Measurements from ENCODE around the gene STRADB.

Gene STRADB, protein sequence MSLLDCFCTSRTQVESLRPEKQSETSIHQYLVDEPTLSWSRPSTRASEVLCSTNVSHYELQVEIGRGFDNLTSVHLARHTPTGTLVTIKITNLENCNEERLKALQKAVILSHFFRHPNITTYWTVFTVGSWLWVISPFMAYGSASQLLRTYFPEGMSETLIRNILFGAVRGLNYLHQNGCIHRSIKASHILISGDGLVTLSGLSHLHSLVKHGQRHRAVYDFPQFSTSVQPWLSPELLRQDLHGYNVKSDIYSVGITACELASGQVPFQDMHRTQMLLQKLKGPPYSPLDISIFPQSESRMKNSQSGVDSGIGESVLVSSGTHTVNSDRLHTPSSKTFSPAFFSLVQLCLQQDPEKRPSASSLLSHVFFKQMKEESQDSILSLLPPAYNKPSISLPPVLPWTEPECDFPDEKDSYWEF

DNA sequence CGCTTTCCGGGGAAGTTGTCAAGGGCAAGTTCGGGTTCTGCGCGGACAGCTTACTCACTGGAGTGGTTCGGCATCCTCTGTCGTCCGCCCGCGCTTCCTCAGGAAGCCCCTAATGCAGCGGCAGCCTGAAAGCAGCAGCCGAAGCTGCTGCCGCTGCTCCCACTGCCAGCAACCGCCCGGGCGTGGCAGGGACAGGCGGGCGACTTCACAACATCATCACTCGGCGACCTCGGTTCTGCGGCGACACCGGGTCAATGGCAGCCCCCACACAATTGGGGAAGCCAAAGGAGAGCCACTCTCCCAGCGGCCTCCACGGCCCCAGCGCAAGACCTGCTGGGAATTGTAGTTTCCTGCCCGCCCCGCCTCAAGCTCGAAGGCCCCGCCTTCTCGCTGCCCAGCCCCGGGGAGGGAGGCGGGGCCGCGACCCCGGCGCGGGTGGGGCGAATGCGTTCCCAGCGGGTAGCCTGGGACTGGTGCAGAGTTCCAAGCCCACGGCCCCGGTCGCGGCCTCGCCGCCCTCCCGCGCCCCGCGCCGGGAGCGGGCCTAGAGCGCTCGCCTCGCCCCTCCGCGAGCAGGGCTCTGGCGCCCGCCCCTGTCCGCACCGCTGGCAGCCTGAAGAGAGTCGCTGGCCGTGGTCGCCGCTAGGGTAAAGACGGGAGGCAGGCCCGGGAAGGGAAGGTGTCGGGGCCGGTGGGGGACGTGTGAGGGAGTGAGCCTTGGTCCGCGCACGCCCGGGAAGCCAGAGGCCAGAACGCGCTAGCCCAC, at the start of gene STRADB, which contains the start of gene TRAK2:
STRADB (plus strand) TSS at position 449 of the 766 bp plus-strand sequence. CDS start 3,101 bp downstream, outside the sequence.
TRAK2 (minus strand) TSS at position 167 of the 766 bp plus-strand sequence. CDS start 30,951 bp downstream, outside the sequence.
- peak; percentile 88 to 93 for DNase-seq (ENCODE audit: low spot score in 2 of 2)
- ATAC-seq (ENCODE audit: low read depth), result peak; percentile 88
- Mint-ChIP-seq H3K36me3 (peaks cover 2% of the 10 kb centered on the region), H3K4me1 (peaks cover 10% of the 10 kb centered on the region), H3K4me3 (peak within 1 kb of the TSS; percentile 96), H3K9me3 (no peaks in the 10 kb centered on the region), H3K27ac (peak within 1 kb of the TSS; percentile 97), H3K27me3 (no peaks in the 10 kb centered on the region)

DNA sequence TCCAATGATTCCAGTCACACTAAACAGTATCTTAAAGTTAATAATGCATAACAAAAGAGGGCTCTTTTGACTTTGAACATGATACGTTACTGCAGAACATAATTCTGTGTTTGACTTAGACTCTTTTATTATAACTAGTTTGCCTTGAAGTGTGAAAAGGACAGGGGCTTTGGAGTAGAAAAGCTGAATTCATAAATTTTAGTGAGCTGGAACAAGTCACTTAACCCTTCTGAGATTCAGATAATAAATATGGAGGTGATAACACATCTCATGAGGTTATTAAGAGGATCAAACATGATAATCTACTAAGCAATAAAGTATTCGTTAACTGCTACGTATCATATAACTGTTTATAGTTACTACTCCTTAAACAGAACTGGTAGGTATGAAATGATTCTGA, 49.7 kb upstream of the STRADB start:
- Mint-ChIP-seq H3K9me3 (no peaks in the 10 kb centered on the region), H3K4me3 (no peak overlapping the region), H3K27me3 (no peaks in the 10 kb centered on the region), H3K4me1 (peaks cover 3% of the 10 kb centered on the region), H3K27ac (no peak overlapping the region), H3K36me3 (peaks cover 13% of the 10 kb centered on the region)
- no peak for ATAC-seq (ENCODE audit: low read depth)
- DNase-seq (ENCODE audit: low spot score in 2 of 2), result no peak

DNA sequence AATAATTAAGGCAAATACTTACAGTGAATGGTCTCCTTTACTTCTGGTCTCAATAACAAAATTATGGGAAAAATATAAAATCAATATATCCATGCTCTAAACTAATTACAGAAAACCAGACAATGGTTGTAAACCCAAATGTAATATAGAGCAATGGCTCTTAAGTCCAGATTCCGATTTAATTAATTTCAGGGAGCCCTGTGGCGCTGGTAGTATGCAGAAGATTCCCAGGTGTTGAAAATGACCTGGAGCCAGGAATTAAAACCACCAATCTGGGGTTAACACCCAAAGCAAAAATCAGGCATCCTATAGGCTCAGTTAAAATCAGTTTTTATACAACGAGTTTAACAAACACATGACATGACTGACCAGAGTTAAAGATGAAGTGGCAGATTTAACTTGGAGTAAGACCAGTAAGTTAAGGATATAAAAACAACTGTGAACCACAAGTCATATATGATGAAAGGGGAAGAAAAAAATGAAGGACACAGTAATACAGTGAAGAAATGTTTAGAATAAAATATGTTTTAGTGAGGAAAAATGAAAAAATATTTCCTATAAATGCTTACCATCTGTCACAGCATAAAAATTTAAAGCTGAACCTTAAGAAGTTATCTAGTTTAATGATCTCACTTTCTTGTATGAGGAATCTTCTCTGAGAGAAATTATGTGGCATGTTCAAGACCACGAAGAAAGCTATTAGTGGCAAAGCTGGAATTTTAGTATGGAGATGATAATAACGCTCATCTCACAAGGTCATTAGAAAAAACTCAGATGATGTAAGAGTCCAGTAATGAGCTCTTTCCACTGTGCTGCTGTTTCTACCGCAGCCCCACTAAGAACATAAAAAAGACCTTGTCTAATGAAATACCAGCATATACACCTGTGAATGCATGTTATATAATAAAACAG, 48.6 kb upstream of the STRADB start:
- Mint-ChIP-seq H3K27me3 (no peaks in the 10 kb centered on the region), H3K4me3 (no peak overlapping the region), H3K36me3 (peaks cover 11% of the 10 kb centered on the region), H3K27ac (no peak overlapping the region), H3K4me1 (peaks cover 3% of the 10 kb centered on the region), H3K9me3 (no peaks in the 10 kb centered on the region)
- DNase-seq (ENCODE audit: low spot score in 2 of 2) (no peak), ATAC-seq (ENCODE audit: low read depth) (no peak)

DNA sequence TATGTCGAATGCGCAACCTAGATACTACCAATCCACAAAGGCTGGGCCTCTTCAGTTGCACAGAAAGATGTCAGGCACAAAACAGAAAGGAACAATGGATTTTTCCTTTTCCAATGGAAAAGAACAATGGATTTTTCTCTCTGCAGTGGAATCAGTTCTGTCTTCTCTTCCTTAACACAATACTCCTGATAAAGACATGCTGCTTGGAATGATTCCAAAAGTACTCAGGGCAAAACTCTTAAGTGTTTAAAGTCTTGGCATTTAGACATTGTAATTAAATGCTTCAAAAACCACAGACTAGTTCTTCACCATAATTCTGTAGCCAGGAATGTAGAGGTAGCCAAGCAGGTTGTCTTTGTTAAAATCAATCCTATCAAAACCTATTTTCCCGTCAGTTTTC, 47.7 kb upstream of the STRADB start:
- no peak for ATAC-seq (ENCODE audit: low read depth)
- Mint-ChIP-seq H3K9me3 (no peaks in the 10 kb centered on the region), H3K4me1 (peaks cover 5% of the 10 kb centered on the region), H3K27me3 (no peaks in the 10 kb centered on the region), H3K4me3 (no peak overlapping the region), H3K36me3 (peaks cover 9% of the 10 kb centered on the region), H3K27ac (no peak overlapping the region)
- DNase-seq (ENCODE audit: low spot score in 2 of 2), result no peak

DNA sequence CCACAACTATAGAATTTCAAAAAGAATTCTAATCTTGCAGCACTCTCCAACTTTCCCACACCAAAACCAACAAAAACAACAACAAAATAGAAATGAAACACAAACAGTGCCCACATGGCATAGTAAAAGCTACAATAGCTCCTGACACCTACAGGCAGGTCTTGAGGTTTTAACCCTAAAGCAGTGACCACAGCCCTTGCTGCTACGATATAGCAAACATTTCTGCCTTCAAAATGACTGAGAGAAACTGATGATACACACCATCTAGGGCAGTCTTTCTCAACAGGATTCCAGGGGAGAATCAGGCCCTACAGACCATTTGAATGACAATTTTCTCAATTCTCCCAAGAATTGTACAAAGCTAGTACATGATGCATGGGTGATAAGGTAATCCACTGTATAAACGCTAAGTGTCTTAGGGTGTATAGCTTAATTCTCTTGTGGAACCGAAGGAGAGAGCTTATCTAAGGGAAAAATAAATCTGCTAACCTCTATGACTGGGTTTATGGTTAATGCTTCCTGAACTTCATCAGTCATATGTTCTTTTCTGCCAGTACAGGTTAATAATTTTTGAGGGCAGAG, 46.8 kb upstream of the STRADB start:
- H3K36me3 Mint-ChIP-seq, result peaks cover 8% of the 10 kb centered on the region
- peaks cover 5% of the 10 kb centered on the region for H3K4me1 Mint-ChIP-seq
- no peak overlapping the region for H3K27ac Mint-ChIP-seq
- H3K4me3 Mint-ChIP-seq, result no peak overlapping the region
- DNase-seq (ENCODE audit: low spot score in 2 of 2), result no peak
- H3K9me3 Mint-ChIP-seq, result no peaks in the 10 kb centered on the region
- ATAC-seq (ENCODE audit: low read depth), result no peak
- H3K27me3 Mint-ChIP-seq, result no peaks in the 10 kb centered on the region

DNA sequence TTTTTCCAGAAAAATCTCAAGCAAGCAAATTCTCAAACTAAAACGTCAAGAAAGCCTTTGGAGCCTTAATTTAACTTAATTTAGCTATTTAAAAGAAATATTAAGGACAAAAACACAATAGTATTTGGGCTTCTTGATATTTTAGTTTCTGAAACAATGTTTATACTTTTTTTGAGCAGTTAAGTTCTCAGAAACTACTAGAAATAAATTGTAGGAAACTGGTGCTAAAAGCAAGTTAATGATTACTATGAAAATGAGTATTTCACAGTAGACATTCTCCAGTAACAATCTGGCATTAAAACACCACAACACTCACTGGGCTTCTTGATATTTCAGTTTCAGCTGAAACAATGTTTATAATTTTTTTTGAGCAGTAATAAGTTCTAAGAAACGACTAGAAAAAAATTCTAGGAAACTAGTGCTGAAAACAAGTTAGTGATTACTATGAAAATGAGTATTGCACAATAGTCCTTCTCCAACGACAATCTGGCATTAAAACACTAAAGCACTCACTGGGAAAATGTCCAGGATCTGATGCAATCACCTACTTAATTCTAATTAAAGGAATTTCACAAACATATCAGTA, 45.4 kb upstream of the STRADB start:
- Mint-ChIP-seq H3K4me3 (no peak overlapping the region), H3K27me3 (no peaks in the 10 kb centered on the region), H3K4me1 (peaks cover 5% of the 10 kb centered on the region), H3K36me3 (peaks cover 11% of the 10 kb centered on the region), H3K9me3 (no peaks in the 10 kb centered on the region), H3K27ac (no peak overlapping the region)
- no peak for ATAC-seq (ENCODE audit: low read depth)
- DNase-seq (ENCODE audit: low spot score in 2 of 2), result no peak

DNA sequence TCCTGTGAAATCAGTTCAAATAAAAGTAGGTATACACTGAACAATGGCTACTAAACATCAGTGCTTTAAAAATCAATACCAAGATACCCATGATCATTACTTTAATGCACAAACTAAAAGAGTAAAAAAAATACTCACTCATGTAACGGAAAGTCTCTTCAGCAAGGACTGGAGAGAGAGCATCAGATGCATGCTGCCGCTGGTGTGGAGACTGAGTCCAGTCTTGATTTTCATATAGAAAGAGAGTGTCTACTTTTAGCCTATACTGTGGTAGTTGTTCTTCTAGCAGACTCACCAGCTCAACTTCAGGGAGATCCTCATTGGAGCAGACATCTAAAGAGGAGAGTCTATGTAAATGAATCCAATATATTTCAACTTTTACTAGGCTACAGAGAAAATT, 44.3 kb upstream of the STRADB start:
- Mint-ChIP-seq H3K27me3 (no peaks in the 10 kb centered on the region), H3K4me3 (no peak overlapping the region), H3K36me3 (peaks cover 16% of the 10 kb centered on the region), H3K27ac (no peak overlapping the region), H3K9me3 (no peaks in the 10 kb centered on the region), H3K4me1 (peaks cover 7% of the 10 kb centered on the region)
- ATAC-seq (ENCODE audit: low read depth), result no peak
- no peak for DNase-seq (ENCODE audit: low spot score in 2 of 2)

DNA sequence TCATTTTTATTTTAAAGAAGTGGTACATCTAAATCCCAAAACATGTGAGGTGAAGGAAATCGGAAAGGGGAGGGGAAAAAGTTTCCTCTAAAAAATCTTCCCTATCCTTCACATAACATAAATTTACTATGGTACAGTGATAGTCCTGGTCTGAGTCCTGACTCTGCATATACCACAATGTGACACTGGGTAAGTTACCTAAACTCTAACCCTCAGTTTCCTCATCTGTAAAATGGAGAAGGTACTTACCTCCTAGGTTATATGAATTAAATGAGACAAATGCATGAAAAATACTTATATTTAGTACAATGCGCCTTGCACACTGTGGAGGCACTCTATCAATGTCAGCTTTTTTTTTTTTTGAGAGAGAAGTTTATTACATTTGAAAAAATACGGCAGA, 42.6 kb upstream of the STRADB start:
- no peak overlapping the region for H3K4me3 Mint-ChIP-seq
- no peaks in the 10 kb centered on the region for H3K9me3 Mint-ChIP-seq
- peaks cover 14% of the 10 kb centered on the region for H3K36me3 Mint-ChIP-seq
- ATAC-seq (ENCODE audit: low read depth) (no peak), DNase-seq (ENCODE audit: low spot score in 2 of 2) (no peak)
- H3K27ac Mint-ChIP-seq, result no peak overlapping the region
- no peaks in the 10 kb centered on the region for H3K27me3 Mint-ChIP-seq
- peaks cover 9% of the 10 kb centered on the region for H3K4me1 Mint-ChIP-seq

DNA sequence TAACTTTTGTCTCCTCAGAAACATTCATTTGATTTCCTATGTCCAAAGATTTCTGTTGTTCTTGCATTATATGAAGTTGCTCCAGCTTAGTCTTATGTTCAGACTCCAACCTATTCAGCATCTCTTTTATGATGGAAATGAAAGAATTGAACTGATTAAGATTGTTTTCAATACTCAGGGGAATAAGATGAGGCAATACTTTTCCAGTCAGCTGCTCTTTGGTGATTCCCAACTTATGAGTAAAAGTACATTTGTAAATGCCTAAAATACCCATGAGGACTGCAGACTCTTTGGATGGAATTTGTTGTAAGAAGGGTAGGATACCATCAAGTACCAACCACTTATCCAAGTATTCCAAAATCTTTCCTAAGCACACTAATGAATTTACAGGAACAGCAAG, 40.1 kb upstream of the STRADB start:
- Mint-ChIP-seq H3K9me3 (no peaks in the 10 kb centered on the region), H3K4me3 (no peak overlapping the region), H3K36me3 (peaks cover 9% of the 10 kb centered on the region), H3K4me1 (peaks cover 6% of the 10 kb centered on the region), H3K27me3 (no peaks in the 10 kb centered on the region), H3K27ac (no peak overlapping the region)
- no peak for DNase-seq (ENCODE audit: low spot score in 2 of 2)
- no peak for ATAC-seq (ENCODE audit: low read depth)

DNA sequence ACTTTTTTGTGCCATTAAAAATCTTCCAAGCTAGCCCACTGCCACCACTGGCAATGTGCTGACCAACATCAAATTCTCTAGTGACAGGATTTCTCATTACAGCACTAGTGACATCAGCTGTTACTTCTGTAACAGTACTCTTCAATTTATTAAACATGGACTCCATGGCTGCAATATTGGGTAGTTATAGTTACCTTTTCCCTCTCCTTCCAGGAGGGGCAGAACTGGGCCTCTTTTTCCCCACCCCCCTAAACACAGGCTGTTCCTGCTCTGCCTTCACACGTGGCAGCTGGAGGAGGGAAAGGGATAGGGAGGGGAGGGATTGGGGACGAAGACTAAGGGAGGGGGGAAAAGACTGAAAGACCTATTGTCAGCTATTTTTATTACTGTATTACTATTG, 38.4 kb upstream of the STRADB start:
- peaks cover 9% of the 10 kb centered on the region for H3K36me3 Mint-ChIP-seq
- no peak overlapping the region for H3K4me3 Mint-ChIP-seq
- no peaks in the 10 kb centered on the region for H3K9me3 Mint-ChIP-seq
- ATAC-seq (ENCODE audit: low read depth) (no peak), DNase-seq (ENCODE audit: low spot score in 2 of 2) (no peak)
- peaks cover 4% of the 10 kb centered on the region for H3K4me1 Mint-ChIP-seq
- H3K27me3 Mint-ChIP-seq, result no peaks in the 10 kb centered on the region
- peak overlapping the region; percentile 30 for H3K27ac Mint-ChIP-seq

DNA sequence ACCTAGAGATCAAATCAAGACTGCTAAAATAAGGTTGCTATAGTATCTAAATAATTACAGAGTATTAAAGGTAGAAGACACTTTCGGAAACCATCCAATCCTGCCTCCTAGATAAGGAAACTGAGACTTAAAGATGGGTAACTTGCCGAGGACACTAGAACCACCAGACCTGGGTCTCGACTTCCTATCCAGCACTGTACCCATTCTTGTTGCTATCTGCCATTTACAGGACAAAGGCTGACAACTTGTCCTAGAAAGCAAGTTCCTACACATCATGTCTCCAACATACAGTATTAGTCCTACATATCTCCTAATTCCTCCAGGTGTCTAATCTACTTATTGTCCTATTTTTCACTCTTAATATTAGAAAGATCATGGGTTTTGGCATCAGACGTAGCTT, 38.0 kb upstream of the STRADB start:
- Mint-ChIP-seq H3K9me3 (no peaks in the 10 kb centered on the region), H3K4me1 (peaks cover 4% of the 10 kb centered on the region), H3K27me3 (no peaks in the 10 kb centered on the region), H3K27ac (no peak overlapping the region), H3K36me3 (peaks cover 9% of the 10 kb centered on the region), H3K4me3 (no peak overlapping the region)
- DNase-seq (ENCODE audit: low spot score in 2 of 2) (no peak), ATAC-seq (ENCODE audit: low read depth) (peak; percentile 21)

DNA sequence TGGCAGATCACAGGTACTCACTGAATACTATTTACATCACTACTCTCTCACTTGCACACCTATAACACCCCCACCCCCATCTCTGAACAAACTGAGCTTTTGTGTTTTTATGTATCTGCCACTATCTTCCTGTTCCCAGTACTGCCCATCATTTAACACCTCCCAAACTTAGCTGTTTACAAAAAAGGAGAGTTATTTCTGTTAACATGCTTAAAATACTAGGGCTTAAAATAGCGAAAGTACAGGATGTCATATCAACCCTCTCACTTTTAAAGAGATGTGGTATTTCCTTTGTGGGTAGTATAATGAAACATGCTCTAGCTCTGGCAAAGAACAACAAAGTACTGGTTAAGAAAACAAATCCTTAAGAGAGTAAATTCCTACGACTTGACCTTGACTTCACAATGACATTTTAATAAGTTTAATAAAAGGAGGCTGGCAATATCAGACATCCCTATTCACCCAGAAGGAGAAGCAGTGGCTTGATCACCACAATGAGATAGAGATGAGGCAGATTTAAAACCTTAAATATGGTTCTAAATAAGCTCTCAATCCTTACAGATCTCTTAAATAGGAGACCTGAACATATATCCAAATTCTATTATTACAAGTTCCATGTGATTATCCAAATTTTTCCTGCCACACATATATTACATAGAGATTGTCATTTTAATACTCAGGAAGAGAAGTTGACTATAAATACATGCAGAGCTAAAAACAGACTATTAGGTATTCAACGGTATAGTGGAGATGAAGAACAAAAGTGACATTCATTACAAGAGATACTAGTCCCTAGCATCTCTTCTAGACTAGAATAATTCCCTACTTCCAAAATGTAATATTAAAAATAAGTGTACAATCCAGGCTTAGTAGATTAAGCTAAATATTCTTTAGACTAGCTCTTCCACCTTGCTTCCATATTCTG, 37.2 kb upstream of the STRADB start:
- Mint-ChIP-seq H3K27ac (no peak overlapping the region), H3K4me1 (peaks cover 6% of the 10 kb centered on the region), H3K36me3 (peaks cover 11% of the 10 kb centered on the region), H3K4me3 (no peak overlapping the region), H3K9me3 (no peaks in the 10 kb centered on the region), H3K27me3 (no peaks in the 10 kb centered on the region)
- DNase-seq (ENCODE audit: low spot score in 2 of 2) (no peak), ATAC-seq (ENCODE audit: low read depth) (peak; percentile 65)
